ENCODE measurements around the gene TAGAP.

GRCh38 chr6:159042003-159042825 lies 2.6 kb downstream of the TAGAP start:
- TF ChIP-seq CTCF (IDR thresholded peaks at IDR 0.05) (peak; percentile 76 to 92 (median 81)), POLR2A (IDR thresholded peaks at IDR 0.05) (no peak), EP300 (IDR thresholded peaks at IDR 0.05) (peak in 1 of 2 donors; percentile 37)
